GM18511 (cell line): Measurements from ENCODE around the gene TTC28.
"Not testable (repeated sequence)": the region's sequence is repeated elsewhere in the genome, so short reads cannot be mapped to it uniquely, and the experiment has no call there.

ENCODE experiments used
- ATAC-seq: cut with Tn5 transposase; IDR thresholded peaks from one replicate; pipeline ENCODE4 v1.9.1; 2021; ENCODE audit warnings: mild to moderate bottlenecking, moderate library complexity; ENCODE audit not compliant: unreplicated experiment

Gene TTC28

GRCh38 chr22:28208787-28209186 lies 470.9 kb downstream of the TTC28 start:
- ATAC-seq: no peak

GRCh38 chr22:28208036-28208435 lies 471.6 kb downstream of the TTC28 start:
- ATAC-seq: no peak

GRCh38 chr22:28207281-28208030 lies 472.2 kb downstream of the TTC28 start:
- no peak for ATAC-seq

GRCh38 chr22:28205926-28206325 lies 473.7 kb downstream of the TTC28 start:
- ATAC-seq: no peak

DNA sequence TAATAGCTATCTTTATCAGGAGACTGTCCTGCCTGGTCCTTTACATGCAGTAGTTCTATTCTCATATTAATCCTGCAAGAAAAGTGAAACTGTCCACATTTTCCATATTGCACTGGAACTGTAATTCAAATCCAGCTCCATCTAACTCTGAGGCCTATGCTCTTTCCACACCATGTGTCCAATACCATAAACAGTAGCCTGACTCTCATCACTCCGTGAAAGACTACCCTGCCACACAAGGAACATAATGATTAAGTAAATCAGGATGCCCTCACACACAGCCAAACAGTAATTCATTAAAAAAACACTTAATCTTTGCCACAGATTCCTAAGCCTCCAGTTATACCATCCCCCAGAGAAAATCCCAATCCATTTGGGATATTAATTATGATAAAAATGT lies 475.3 kb downstream of the TTC28 start:
- no peak for ATAC-seq

DNA sequence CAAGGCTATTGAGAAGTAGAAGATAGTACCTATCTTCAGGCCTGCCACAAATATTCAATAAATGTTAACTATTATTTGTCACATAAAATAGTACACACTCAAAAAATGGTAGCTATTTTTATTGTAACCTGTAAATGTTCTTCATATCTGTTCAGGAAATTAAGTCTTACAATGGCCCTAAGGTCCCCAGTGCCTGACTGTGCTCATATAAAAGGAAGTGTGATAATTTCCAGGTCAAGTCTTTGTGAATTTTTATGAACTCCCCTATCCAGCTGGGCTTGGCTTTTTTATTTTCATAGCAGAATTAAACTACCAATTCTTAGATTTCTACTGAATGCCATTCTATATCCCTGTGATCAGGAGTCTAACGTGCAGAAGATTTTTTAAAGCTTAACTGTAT lies 476.4 kb downstream of the TTC28 start:
- no peak for ATAC-seq

DNA sequence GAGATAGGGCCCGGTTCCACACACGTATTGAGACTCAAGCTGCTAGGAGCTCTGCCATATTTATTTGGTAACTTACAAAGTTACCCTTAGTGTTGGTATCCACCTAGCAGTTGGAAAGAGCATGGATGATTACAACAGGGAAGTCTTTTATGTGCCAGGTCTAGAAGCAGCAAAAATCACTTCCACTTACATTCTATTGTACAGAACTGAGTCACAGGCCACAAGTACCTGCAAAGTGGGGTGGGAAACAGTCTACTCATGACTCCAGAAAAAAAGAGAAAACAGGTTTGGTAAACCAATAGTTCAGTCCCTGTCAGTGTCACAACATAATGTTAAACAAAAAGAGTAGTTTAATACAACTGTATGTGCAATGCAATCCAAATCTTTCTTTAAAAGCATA lies 480.9 kb downstream of the TTC28 start:
- ATAC-seq: no peak

- ATAC-seq: not testable (repeated sequence)
Measured at GRCh38 chr22:28191571-28191970, 488.1 kb downstream of the TTC28 start.

- ATAC-seq: no peak
Measured at GRCh38 chr22:28188178-28188879, 491.3 kb downstream of the TTC28 start.

DNA sequence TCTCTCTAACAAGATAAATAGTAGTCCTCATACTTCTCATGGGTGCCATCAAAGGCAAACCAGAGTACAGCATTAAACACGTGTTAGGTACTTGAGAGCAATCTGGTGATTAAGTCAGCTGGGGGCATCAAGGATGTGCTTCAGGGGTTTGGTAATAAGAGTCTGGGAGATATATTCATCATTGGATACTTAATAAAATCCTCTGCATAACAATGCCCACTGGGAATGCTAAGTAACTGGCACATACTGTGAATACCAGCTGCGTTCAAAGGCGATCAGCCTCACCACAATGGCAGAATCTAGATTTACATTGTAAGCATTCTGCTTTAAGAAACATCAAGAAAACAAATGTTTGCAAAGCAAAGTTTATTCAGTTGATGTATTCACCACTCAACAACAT lies 492.0 kb downstream of the TTC28 start:
- no peak for ATAC-seq

GRCh38 chr22:28186641-28187040 lies 493.0 kb downstream of the TTC28 start:
- ATAC-seq: no peak

DNA sequence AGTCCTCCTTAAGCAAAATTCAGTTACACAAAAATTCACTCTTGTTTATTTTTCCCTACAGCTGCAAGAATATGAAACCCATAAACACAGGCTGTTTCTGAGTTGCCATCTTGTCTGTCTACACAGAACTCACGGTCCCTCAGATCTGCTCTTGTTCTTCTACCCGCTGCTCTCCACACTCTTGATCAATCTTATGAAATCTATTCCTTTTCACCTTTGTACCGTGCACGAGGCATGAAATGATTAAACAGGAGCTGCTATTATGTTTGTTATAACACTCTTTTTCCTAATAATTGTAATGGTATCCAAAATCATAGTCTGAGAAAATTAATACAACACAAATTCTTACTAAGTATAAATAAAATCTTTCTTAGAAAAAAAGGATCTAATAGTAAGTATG lies 494.5 kb downstream of the TTC28 start:
- no peak for ATAC-seq

GRCh38 chr22:28183078-28183860 lies 496.4 kb downstream of the TTC28 start:
- ATAC-seq: no peak

DNA sequence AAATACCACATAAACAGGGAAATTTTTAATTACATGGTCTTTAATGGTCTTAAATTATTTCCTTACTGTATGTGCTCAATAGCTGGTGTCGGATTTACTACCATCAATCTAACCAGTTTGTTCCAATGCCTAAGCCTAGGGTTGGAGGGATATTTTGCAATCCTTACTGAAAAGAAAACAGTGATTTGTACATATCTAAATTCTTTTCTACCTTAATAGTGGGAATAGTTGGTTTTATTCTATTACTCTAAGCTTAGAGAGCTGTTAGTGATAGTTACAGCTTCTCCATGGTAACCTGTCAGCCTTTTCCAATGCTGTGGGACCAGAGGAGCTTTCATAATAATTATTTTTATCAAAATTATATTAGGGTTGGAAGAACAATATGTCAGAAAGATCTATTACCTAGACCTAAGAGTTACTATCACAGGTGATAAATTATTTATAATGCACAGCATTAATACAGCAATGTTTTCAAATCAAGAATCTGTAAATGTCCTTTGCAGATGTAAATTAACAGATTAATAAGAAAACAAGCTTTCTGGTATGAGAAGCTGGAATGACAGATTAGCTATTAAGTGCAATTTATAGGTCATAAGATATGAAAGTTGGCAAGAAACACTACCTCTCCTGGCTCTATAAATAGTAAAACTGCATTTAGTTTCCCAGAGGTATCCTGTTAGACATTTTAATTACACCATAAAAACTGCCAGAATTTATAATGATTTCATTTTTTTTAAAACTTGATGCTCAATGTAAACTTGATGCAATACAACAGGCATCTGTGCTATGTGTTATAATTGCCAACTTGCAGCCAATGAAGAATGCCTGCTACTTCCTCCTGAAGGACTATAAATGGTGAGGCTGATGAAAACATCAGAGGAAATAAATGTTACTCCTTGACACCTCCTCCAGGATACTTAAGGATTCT lies 498.6 kb downstream of the TTC28 start:
- ATAC-seq: no peak

DNA sequence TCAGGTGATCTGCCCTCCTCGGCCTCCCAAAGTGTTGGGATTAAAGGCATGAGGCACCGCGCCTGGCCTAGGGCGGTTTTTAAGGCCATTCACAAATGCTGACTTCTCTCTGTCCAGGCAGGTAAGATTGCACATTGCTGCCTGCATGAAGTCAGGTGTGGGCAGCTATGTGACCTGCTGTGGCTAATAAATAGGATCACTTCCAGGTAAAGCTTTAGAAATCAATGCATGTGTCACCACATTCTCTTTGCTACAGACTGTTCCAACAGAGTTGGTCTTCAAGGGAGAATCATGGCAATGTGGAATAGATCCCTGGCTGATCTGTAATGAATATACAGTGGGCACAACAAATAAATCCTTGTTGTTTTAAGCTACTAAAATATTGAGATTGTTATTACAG lies 500.2 kb downstream of the TTC28 start:
- ATAC-seq: no peak

DNA sequence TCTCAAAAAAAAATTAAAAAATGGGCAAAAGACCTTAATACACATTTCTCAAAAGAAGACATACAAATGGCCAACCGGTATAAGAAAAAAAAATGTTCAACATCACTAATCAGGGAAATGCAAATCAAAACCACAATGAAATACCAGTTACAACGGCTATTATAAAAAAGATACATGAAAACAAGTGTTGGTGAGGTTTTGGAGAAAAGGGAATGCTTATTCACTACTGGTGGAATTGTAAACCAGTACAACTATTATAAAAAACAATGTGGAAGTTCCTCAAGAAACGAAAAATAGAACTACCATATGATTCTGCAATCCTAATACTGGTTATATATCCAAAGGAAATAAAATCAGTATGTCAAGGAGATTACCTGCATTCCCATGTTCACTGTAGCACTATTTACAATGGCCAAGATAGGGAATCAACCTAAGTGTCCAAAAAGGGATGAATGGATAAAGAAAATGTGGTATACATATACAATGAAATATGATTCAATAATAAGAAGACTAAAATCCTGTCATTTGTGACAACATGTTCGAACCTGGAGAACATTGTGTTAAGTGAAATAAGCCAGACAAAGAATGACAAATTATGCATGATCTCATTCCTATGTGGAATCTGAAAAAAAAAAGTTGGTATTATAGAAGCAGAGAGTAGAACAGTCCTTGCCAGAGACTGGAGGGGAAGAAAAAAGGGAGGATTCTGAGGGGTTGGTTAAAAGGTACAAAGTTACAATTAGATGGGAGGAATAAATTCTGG lies 503.7 kb downstream of the TTC28 start:
- no peak for ATAC-seq

- no peak for ATAC-seq
Measured at GRCh38 chr22:28174509-28174908, 505.1 kb downstream of the TTC28 start.

DNA sequence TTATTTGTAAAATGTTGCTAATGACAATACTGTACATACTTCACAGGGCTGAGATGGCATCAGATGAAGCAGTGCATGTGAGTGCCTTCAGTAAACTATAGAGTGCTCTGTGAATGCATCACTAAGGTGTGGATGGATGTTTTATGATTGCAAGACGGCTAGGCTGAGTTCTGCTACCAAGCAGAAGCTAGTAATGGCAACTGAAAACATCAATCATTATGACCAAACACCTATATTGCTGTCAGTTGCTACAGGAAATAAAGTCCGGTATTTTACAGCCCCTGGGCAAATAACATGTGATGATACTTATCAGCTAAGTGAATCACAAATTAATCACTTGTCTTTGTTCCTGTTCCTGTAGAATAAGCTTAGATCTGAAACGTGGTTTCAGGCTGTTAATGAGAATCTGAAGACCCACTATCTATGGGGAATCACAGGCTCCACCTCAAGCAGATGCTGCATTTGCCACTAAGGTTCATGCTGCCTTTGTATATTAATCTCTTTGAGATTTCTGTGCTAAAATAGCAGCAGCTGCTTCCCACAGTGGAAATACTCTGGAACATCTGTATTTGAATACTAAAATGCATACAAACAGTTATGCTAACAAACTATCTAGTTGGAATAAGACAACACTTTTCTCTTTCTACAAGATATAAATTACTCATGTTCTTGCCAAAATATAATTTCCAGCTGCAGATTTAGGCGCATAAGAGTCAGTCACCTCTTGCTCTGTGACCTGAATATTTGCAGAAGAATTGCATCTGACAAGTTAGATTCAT lies 506.6 kb downstream of the TTC28 start:
- no peak for ATAC-seq

GRCh38 chr22:28171712-28172111 lies 507.9 kb downstream of the TTC28 start:
- no peak for ATAC-seq
